H9 (cell line): ENCODE results near the gene CLCN3. TPM values are rescaled to one million over a fixed set of nuclear protein-coding genes. Genes with fewer than 3 reads are reported as not detected.

Experiments
- DNase-seq: peaks from one replicate; pipeline ENCODE4 v3.0.0-alpha.2; 2017
- H2AFZ ChIP-seq: one replicate; pipeline ENCODE4 v1.6.1; 2013; ENCODE audit warnings: mild to moderate bottlenecking, low read length, control low read depth, moderate library complexity
- H2AK5ac ChIP-seq: 2 replicates; pipeline ENCODE4 v1.6.1; 2013; ENCODE audit warnings: low read length, control low read depth, mixed read lengths; ENCODE audit not compliant: insufficient read length
- H2BK120ac ChIP-seq: one replicate; pipeline ENCODE4 v1.6.1; 2013; ENCODE audit warnings: low read depth, mild to moderate bottlenecking, low read length, control low read depth, inconsistent platforms; ENCODE audit not compliant: poor library complexity, severe bottlenecking
- H2BK12ac ChIP-seq: 2 replicates; pipeline ENCODE4 v1.6.1; 2013; ENCODE audit warnings: low read length, control low read depth, mixed read lengths, low read depth; ENCODE audit not compliant: insufficient read length
- H2BK15ac ChIP-seq: 2 replicates; pipeline ENCODE4 v1.6.1; 2013; ENCODE audit warnings: low read depth, low read length, control low read depth
- H2BK20ac ChIP-seq: one replicate; pipeline ENCODE4 v1.6.1; 2013; ENCODE audit warnings: low read depth, mild to moderate bottlenecking, low read length, control low read depth, inconsistent platforms; ENCODE audit not compliant: poor library complexity, severe bottlenecking
- H2BK5ac ChIP-seq: 2 replicates; pipeline ENCODE4 v1.6.1; 2013; ENCODE audit warnings: low read length, control low read depth, mixed read lengths; ENCODE audit not compliant: insufficient read length
- H3K14ac ChIP-seq: 2 replicates; pipeline ENCODE4 v1.6.1; 2013; ENCODE audit warnings: low read length, control low read depth; ENCODE audit not compliant: insufficient read depth
- H3K18ac ChIP-seq: 2 replicates; pipeline ENCODE4 v1.6.1; 2013; ENCODE audit warnings: low read depth, mild to moderate bottlenecking, mixed read lengths, low read length, control low read depth; ENCODE audit not compliant: insufficient read length
- H3K23ac ChIP-seq: 2 replicates; pipeline ENCODE4 v1.6.1; 2013; ENCODE audit warnings: low read length, control low read depth, mixed read lengths, low read depth; ENCODE audit not compliant: insufficient read length
- H3K23me2 ChIP-seq: 2 replicates; pipeline ENCODE4 v1.6.1; 2013; ENCODE audit warnings: low read depth, mild to moderate bottlenecking, mixed read lengths, low read length, control low read depth; ENCODE audit not compliant: insufficient read length, poor library complexity, severe bottlenecking
- H3K27ac ChIP-seq: 2 replicates; pipeline ENCODE4 v1.5.1; 2013; ENCODE audit warnings: low read length, control low read depth, mixed read lengths, low read depth; ENCODE audit not compliant: insufficient read length
- H3K27me3 ChIP-seq: 2 replicates; pipeline ENCODE4 v1.6.1; 2013; ENCODE audit warnings: low read length, control low read depth, inconsistent platforms; ENCODE audit not compliant: insufficient read depth
- H3K4ac ChIP-seq: 2 replicates; pipeline ENCODE4 v1.6.1; 2013; ENCODE audit warnings: low read depth, mild to moderate bottlenecking, control low read depth, inconsistent platforms, low read length, moderate library complexity
- H3K4me1 ChIP-seq: 2 replicates; pipeline ENCODE4 v1.6.1; 2013; ENCODE audit warnings: low read length, control low read depth, inconsistent platforms; ENCODE audit not compliant: insufficient read depth
- H3K4me2 ChIP-seq: 2 replicates; pipeline ENCODE4 v1.6.1; 2013; ENCODE audit warnings: low read length, control low read depth, mixed read lengths; ENCODE audit not compliant: insufficient read length, insufficient read depth
- H3K56ac ChIP-seq: 2 replicates; pipeline ENCODE4 v1.6.1; 2013; ENCODE audit warnings: low read depth, mild to moderate bottlenecking, mixed read lengths, low read length, control low read depth; ENCODE audit not compliant: insufficient read length
- H3K79me1 ChIP-seq: 2 replicates; pipeline ENCODE4 v1.6.1; 2013; ENCODE audit warnings: low read depth, mild to moderate bottlenecking, moderate library complexity, low read length, control low read depth, inconsistent platforms; ENCODE audit not compliant: insufficient read depth, poor library complexity, severe bottlenecking
- H3K79me2 ChIP-seq: 2 replicates; pipeline ENCODE4 v1.6.1; 2013; ENCODE audit warnings: low read length, control low read depth, inconsistent platforms; ENCODE audit not compliant: insufficient read depth
- H3K9ac ChIP-seq: 2 replicates; pipeline ENCODE4 v1.6.1; 2013; ENCODE audit warnings: low read length, control low read depth, mixed read lengths; ENCODE audit not compliant: insufficient read length; ENCODE audit errors: extremely low read depth
- H3K9me3 ChIP-seq: one replicate; pipeline ENCODE4 v1.6.1; 2013; ENCODE audit warnings: low read depth, low read length, inconsistent platforms; ENCODE audit not compliant: control insufficient read depth
- H3T11ph ChIP-seq: one replicate; pipeline ENCODE4 v1.6.1; 2013; ENCODE audit warnings: mild to moderate bottlenecking, low read length, control low read depth, inconsistent platforms
- H4K20me1 ChIP-seq: one replicate; pipeline ENCODE4 v1.6.1; 2013; ENCODE audit not compliant: control insufficient read depth, insufficient read length, insufficient read depth
- H4K5ac ChIP-seq: 2 replicates; pipeline ENCODE4 v1.6.1; 2013; ENCODE audit warnings: low read depth, mild to moderate bottlenecking, mixed read lengths, low read length, control low read depth; ENCODE audit not compliant: insufficient read length
- H4K8ac ChIP-seq: replicated peaks from 2 replicates; pipeline ENCODE4 v1.6.1; 2013; ENCODE audit warnings: low read length, control low read depth, mixed read lengths, low read depth; ENCODE audit not compliant: insufficient read length
- H4K91ac ChIP-seq: 2 replicates; pipeline ENCODE4 v1.6.1; 2013; ENCODE audit warnings: low read depth, mild to moderate bottlenecking, moderate library complexity, mixed read lengths, low read length, control low read depth; ENCODE audit not compliant: insufficient read length
- H3K27ac Mint-ChIP-seq, 3 experiments: 2 replicates in 2 of 3; 3 replicates in 1 of 3; pipeline ENCODE4 v1.8.0; 2020 to 2021; ENCODE audit warnings: mixed read lengths in 3 of 3, mild to moderate bottlenecking in 1 of 3, moderate library complexity in 1 of 3
- H3K27me3 Mint-ChIP-seq: 2 replicates; pipeline ENCODE4 v1.8.0; 2021; ENCODE audit warnings: low read depth, mild to moderate bottlenecking, moderate library complexity, mixed read lengths
- H3K36me3 Mint-ChIP-seq, 3 experiments: 2 replicates in 2 of 3; 3 replicates in 1 of 3; pipeline ENCODE4 v1.8.0; 2020 to 2021; ENCODE audit warnings: low read depth in 3 of 3, mixed read lengths in 3 of 3; ENCODE audit not compliant: insufficient read depth in 1 of 3
- H3K4me1 Mint-ChIP-seq, 2 experiments: 2 replicates each; pipeline ENCODE4 v1.8.0; 2020; ENCODE audit warnings: mixed read lengths in 2 of 2
- H3K4me3 Mint-ChIP-seq, 2 experiments: 2 replicates in 1 of 2; 3 replicates in 1 of 2; pipeline ENCODE4 v1.8.0; 2020 to 2021; ENCODE audit warnings: mild to moderate bottlenecking in 2 of 2, mixed read lengths in 2 of 2, moderate library complexity in 1 of 2
- H3K9me3 Mint-ChIP-seq, 2 experiments: 2 replicates in 1 of 2; 3 replicates in 1 of 2; pipeline ENCODE4 v1.8.0; 2020; ENCODE audit warnings: mild to moderate bottlenecking in 2 of 2, mixed read lengths in 2 of 2, moderate library complexity in 1 of 2
- WGBS: extraction: QIAGEN DNeasy Blood & Tissue Kit; methylation state at CpG from one replicate; pipeline ENCODE4 v1.1.7; 2013; ENCODE audit warnings: missing lambda C conversion rate, low lambda C conversion rate, mixed read lengths; ENCODE audit not compliant: insufficient read length; ENCODE audit errors: extremely low coverage; 5-methylcytosine and 5-hydroxymethylcytosine counted together
- total RNA-seq: library from RNA; stranded (reverse); gene quantifications from 2 replicates; pipeline ENCODE4 v1.2.1, GENCODE V29; 2021
- TF ChIP-seq, protein P1 (sequence below): fragments of 200-600 bp; sonication (generic); conservative IDR thresholded peaks from 3 replicates; pipeline ENCODE4 v1.8.0; 2021; ENCODE audit warnings: antibody characterized with exemption, mild to moderate bottlenecking

CLCN3 gene
- total RNA-seq, 1 experiment from 2014 or later, result 25.7 TPM

- no peak overlapping the region for H3K4ac ChIP-seq
- Mint-ChIP-seq H3K4me3 (no peak overlapping the region), H3K27me3 (no peaks in the 10 kb centered on the region), H3K27ac (no peak overlapping the region), H3K4me1 (peaks cover 13 to 24% of the 10 kb centered on the region in 2 experiments), H3K36me3 (peaks cover 0 to 11% (median 4%) of the 10 kb centered on the region in 3 experiments; a peak in 4 of 7 replicates), H3K9me3 (no peaks in the 10 kb centered on the region)
- no peak overlapping the region for H2BK12ac ChIP-seq
- no peaks in the 10 kb centered on the region for H3K9me3 ChIP-seq
- H3K4me2 ChIP-seq, result no peak overlapping the region
- H3K9ac ChIP-seq, result no peak overlapping the region
- no peaks in the 10 kb centered on the region for H3K27me3 ChIP-seq
- H2BK120ac ChIP-seq, result no peak overlapping the region
- no peak overlapping the region for H3T11ph ChIP-seq
- TF ChIP-seq, protein P1, sequence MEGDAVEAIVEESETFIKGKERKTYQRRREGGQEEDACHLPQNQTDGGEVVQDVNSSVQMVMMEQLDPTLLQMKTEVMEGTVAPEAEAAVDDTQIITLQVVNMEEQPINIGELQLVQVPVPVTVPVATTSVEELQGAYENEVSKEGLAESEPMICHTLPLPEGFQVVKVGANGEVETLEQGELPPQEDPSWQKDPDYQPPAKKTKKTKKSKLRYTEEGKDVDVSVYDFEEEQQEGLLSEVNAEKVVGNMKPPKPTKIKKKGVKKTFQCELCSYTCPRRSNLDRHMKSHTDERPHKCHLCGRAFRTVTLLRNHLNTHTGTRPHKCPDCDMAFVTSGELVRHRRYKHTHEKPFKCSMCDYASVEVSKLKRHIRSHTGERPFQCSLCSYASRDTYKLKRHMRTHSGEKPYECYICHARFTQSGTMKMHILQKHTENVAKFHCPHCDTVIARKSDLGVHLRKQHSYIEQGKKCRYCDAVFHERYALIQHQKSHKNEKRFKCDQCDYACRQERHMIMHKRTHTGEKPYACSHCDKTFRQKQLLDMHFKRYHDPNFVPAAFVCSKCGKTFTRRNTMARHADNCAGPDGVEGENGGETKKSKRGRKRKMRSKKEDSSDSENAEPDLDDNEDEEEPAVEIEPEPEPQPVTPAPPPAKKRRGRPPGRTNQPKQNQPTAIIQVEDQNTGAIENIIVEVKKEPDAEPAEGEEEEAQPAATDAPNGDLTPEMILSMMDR, result no peak
- H2BK15ac ChIP-seq, result no peak overlapping the region
- no peak overlapping the region for H2BK5ac ChIP-seq
- H4K8ac ChIP-seq, result no peak overlapping the region
- no peaks in the 10 kb centered on the region for H4K20me1 ChIP-seq
- H2BK20ac ChIP-seq, result no peak overlapping the region
- no peak overlapping the region for H2AFZ ChIP-seq
- no peak for DNase-seq
- WGBS, result no CpG with 5 or more reads among the region's 6 CpGs
- H3K18ac ChIP-seq, result no peak overlapping the region
- no peak overlapping the region for H3K23ac ChIP-seq
- H2AK5ac ChIP-seq, result no peak overlapping the region
- H3K14ac ChIP-seq, result no peak overlapping the region
- no peak overlapping the region for H3K56ac ChIP-seq
- H3K4me1 ChIP-seq, result no peaks in the 10 kb centered on the region
- H3K27ac ChIP-seq, result no peak overlapping the region
- peaks cover 2% of the 10 kb centered on the region for H3K23me2 ChIP-seq
- no peak overlapping the region for H4K91ac ChIP-seq
- H3K79me1 ChIP-seq, result no peaks in the 10 kb centered on the region
- no peaks in the 10 kb centered on the region for H3K79me2 ChIP-seq
- no peak overlapping the region for H4K5ac ChIP-seq
Observed at GRCh38 chr4:169655401-169655800, 35.0 kb downstream of the CLCN3 start.
